ENCODE measurements around the gene IL10.

- TF ChIP-seq CTCF (IDR thresholded peaks at IDR 0.05) (no peak), EP300 (IDR thresholded peaks at IDR 0.05) (no peak), POLR2A (IDR thresholded peaks at IDR 0.05) (no peak)
Observed at GRCh38 chr1:206738370-206739366, 33.6 kb downstream of the IL10 start.

Data from sigmoid colon (tissue), 4 donors.